HCT116 (cell line): ENCODE data around the gene PKN1. TPM values are rescaled to one million over a fixed set of nuclear protein-coding genes. Genes with fewer than 3 reads are reported as not detected.

ENCODE experiments used
- ATAC-seq: fragments of 200-7000 bp; cut with Tn5 transposase; 2 replicates; pipeline ENCODE4 v1.9.1; 2020; ENCODE audit warnings: mild to moderate bottlenecking, moderate library complexity
- BruUV-seq: library from RNA; stranded (reverse); fragments of 400-500 nt; replicated peaks from 2 replicates; lab custom pipeline; 2021; lab: Mats Ljungman, UMichigan
- CTCF ChIA-PET: fragments of 300-600 bp; sonication (Branson Sonifier 250); formaldehyde crosslinking; loops from one replicate; lab custom pipeline; 2021; ENCODE audit warnings: antibody characterized with exemption; lab: Charles Lee
- POLR2A ChIA-PET: fragments of 300-600, 350-600 bp; sonication (Branson Sonifier 250); formaldehyde crosslinking; loops from one replicate; lab custom pipeline; 2021; ENCODE audit warnings: antibody characterized with exemption; lab: Charles Lee
- RAD21 ChIA-PET, 2 experiments: fragments of 300-600 bp; sonication (Branson Sonifier 250); formaldehyde crosslinking; loops; one replicate each; lab custom pipeline; 2023; ENCODE audit warnings: low total read pairs in 2 of 2; ENCODE audit not compliant: uncharacterized antibody in 2 of 2, unreplicated experiment in 2 of 2, low non-redundant PET in 1 of 2; lab: Charles Lee
- DNase-seq: peaks from one replicate; pipeline ENCODE4 v3.0.0-alpha.2; 2010; ENCODE audit warnings: low read depth, low spot score
- H2AFZ ChIP-seq: fragments of 200-600 bp; shearing (Covaris generic), sonication (generic); 2 replicates; pipeline ENCODE4 v1.6.1; 2017; ENCODE audit warnings: low read depth, mixed run types, mixed read lengths, antibody characterized with exemption, low read length; ENCODE audit not compliant: poor library complexity, severe bottlenecking
- H3K27ac ChIP-seq: 2 replicates; pipeline ENCODE4 v1.5.1; 2012; ENCODE audit warnings: low read depth, low read length
- H3K27me3 ChIP-seq: fragments of 200-600 bp; sonication (generic); 2 replicates; pipeline ENCODE4 v1.6.1; 2016; ENCODE audit warnings: mixed run types, low read length, mixed read lengths; ENCODE audit not compliant: insufficient read depth
- H3K36me3 ChIP-seq, 2 experiments: fragments of 200-500 bp in 1 of 2; fragments of 200-600 bp in 1 of 2; sonication (Bioruptor generic) in 1 of 2; sonication (generic) in 1 of 2; 2 replicates each; pipeline versions ENCODE4 v1.5.1 to v1.6.1; 2014 to 2016; ENCODE audit warnings: low read length in 2 of 2, inconsistent platforms in 1 of 2, mixed read lengths in 1 of 2, mixed run types in 1 of 2; ENCODE audit not compliant: insufficient read depth in 2 of 2, control insufficient read depth in 1 of 2
- H3K4me1 ChIP-seq, 2 experiments: fragments of 200-600 bp in 1 of 2; sonication (generic) in 1 of 2; 2 replicates each; pipeline versions ENCODE4 v1.5.1 to v1.6.1; 2012 to 2017; ENCODE audit warnings: low read length in 2 of 2, inconsistent platforms in 1 of 2, mild to moderate bottlenecking in 1 of 2, mixed read lengths in 1 of 2, mixed run types in 1 of 2, moderate library complexity in 1 of 2; ENCODE audit not compliant: insufficient read depth in 2 of 2, control insufficient read depth in 1 of 2
- H3K4me2 ChIP-seq: fragments of 200-600 bp; sonication (generic); 2 replicates; pipeline ENCODE4 v1.6.1; 2017; ENCODE audit warnings: mixed run types, low read length, mixed read lengths
- H3K4me3 ChIP-seq, 2 experiments: fragments of 200-600 bp in 1 of 2; sonication (generic) in 1 of 2; replicated peaks in 1 of 2; 2 replicates each; pipeline ENCODE4 v1.5.1; 2011 to 2016; ENCODE audit warnings: low read length in 2 of 2, control low read depth in 1 of 2, low read depth in 1 of 2, mild to moderate bottlenecking in 1 of 2, mixed read lengths in 1 of 2, mixed run types in 1 of 2
- H3K79me2 ChIP-seq: fragments of 200-600 bp; sonication (generic); 2 replicates; pipeline ENCODE4 v1.6.1; 2017; ENCODE audit warnings: mild to moderate bottlenecking, mixed run types, low read length, moderate library complexity, mixed read lengths; ENCODE audit not compliant: insufficient read depth
- H3K9ac ChIP-seq: fragments of 200-600 bp; sonication (generic); 2 replicates; pipeline ENCODE4 v1.6.1; 2016; ENCODE audit warnings: low read length, mixed read lengths
- H3K9me2 ChIP-seq: fragments of 200-600 bp; sonication (generic), shearing (Covaris generic); 2 replicates; pipeline ENCODE4 v1.6.1; 2017; ENCODE audit warnings: mixed run types, mild to moderate bottlenecking, moderate library complexity; ENCODE audit not compliant: insufficient read depth
- H3K9me3 ChIP-seq, 2 experiments: fragments of 200-500 bp in 1 of 2; fragments of 200-600 bp in 1 of 2; sonication (Bioruptor generic) in 1 of 2; sonication (generic) in 1 of 2; 2 replicates each; pipeline ENCODE4 v1.6.1; 2014 to 2017; ENCODE audit warnings: low read length in 2 of 2, mixed read lengths in 2 of 2, inconsistent platforms in 1 of 2, low read depth in 1 of 2, mild to moderate bottlenecking in 1 of 2, mixed run types in 1 of 2, moderate library complexity in 1 of 2; ENCODE audit not compliant: control insufficient read depth in 1 of 2, insufficient read depth in 1 of 2
- H4K20me1 ChIP-seq: fragments of 200-600 bp; sonication (generic), shearing (Covaris generic); 2 replicates; pipeline ENCODE4 v1.6.1; 2017; ENCODE audit warnings: mixed run types, mild to moderate bottlenecking, moderate library complexity; ENCODE audit not compliant: insufficient read depth
- ATF3 ChIP-seq: IDR thresholded peaks from 2 replicates; pipeline ENCODE4 v1.6.1; 2012
- CEBPB ChIP-seq: IDR thresholded peaks from 2 replicates; pipeline ENCODE4 v1.6.1; 2012; ENCODE audit warnings: low read depth
- CTCF ChIP-seq, 3 experiments: fragments of 200-600 bp in 1 of 3; sonication (generic) in 1 of 3; IDR thresholded peaks in 2 of 3; conservative IDR thresholded peaks in 1 of 3; 2 replicates each; pipeline ENCODE4 v1.5.1; 2012 to 2017; ENCODE audit warnings: low read depth in 2 of 3, low read length in 2 of 3, antibody characterized with exemption in 1 of 3, borderline replicate concordance in 1 of 3, control low read depth in 1 of 3, mild to moderate bottlenecking in 1 of 3, mixed read lengths in 1 of 3, mixed run types in 1 of 3, moderate library complexity in 1 of 3; ENCODE audit not compliant: insufficient read depth in 1 of 3
- EGR1 ChIP-seq: IDR thresholded peaks from 2 replicates; pipeline ENCODE4 v1.6.1; 2012; ENCODE audit warnings: low read depth
- EZH2 ChIP-seq: fragments of 200-600 bp; sonication (generic); IDR thresholded peaks from 2 replicates; pipeline ENCODE4 v1.6.1; 2017; ENCODE audit warnings: antibody characterized with exemption, mixed run types
- EZH2phosphoT487 ChIP-seq: fragments of 200-600 bp; IDR thresholded peaks from 2 replicates; pipeline ENCODE4 v1.6.1; 2018; ENCODE audit warnings: antibody characterized with exemption, borderline replicate concordance
- FOSL1 ChIP-seq: IDR thresholded peaks from 2 replicates; pipeline ENCODE4 v1.6.1; 2012; ENCODE audit warnings: low read depth
- JUND ChIP-seq: IDR thresholded peaks from 2 replicates; pipeline ENCODE4 v1.6.1; 2012
- POLR2A ChIP-seq: IDR thresholded peaks from 2 replicates; pipeline ENCODE4 v1.7.0; 2011; ENCODE audit warnings: borderline replicate concordance; ENCODE audit not compliant: insufficient read depth, insufficient read length; ENCODE audit errors: extremely low read depth
- RAD21 ChIP-seq: IDR thresholded peaks from 2 replicates; pipeline ENCODE4 v1.6.1; 2012; ENCODE audit warnings: low read depth, mild to moderate bottlenecking
- SP1 ChIP-seq: IDR thresholded peaks from 2 replicates; pipeline ENCODE4 v1.6.1; 2012; ENCODE audit warnings: low read depth
- SRF ChIP-seq: IDR thresholded peaks from 2 replicates; pipeline ENCODE4 v1.6.1; 2012; ENCODE audit warnings: low read depth
- TCF7L2 ChIP-seq: IDR thresholded peaks from 2 replicates; pipeline ENCODE4 v1.7.0; 2011; ENCODE audit warnings: borderline replicate concordance, inconsistent platforms; ENCODE audit not compliant: insufficient read depth, insufficient read length; ENCODE audit errors: extremely low read depth
- YY1 ChIP-seq: IDR thresholded peaks from 2 replicates; pipeline ENCODE4 v1.6.1; 2011; ENCODE audit warnings: low read length, low read depth, moderate library complexity, mild to moderate bottlenecking; ENCODE audit not compliant: insufficient replicate concordance; ENCODE audit errors: extremely low read depth
- ZFX ChIP-seq: fragments of 450-650 bp; IDR thresholded peaks from 2 replicates; pipeline ENCODE4 v1.6.1; 2017
- ZNF274 ChIP-seq: fragments of 200-500 bp; sonication (Bioruptor generic); IDR thresholded peaks from 2 replicates; pipeline ENCODE4 v1.6.1; 2014; ENCODE audit warnings: mild to moderate bottlenecking, low read depth, low read length, inconsistent platforms
- intact Hi-C: fragments of 100-400 bp; cut with micrococcal nuclease; formaldehyde crosslinking; loops from 2 replicates; pipeline ENCODE4 v1.10.0; 2022
- total RNA-seq: library from RNA; stranded (reverse); gene quantifications from one replicate; pipeline ENCODE4 v1.2.1, GENCODE V29; 2021; ENCODE audit not compliant: unreplicated experiment

PKN1 gene
- total RNA-seq, 1 experiment from 2014 or later: 248 TPM

DNA sequence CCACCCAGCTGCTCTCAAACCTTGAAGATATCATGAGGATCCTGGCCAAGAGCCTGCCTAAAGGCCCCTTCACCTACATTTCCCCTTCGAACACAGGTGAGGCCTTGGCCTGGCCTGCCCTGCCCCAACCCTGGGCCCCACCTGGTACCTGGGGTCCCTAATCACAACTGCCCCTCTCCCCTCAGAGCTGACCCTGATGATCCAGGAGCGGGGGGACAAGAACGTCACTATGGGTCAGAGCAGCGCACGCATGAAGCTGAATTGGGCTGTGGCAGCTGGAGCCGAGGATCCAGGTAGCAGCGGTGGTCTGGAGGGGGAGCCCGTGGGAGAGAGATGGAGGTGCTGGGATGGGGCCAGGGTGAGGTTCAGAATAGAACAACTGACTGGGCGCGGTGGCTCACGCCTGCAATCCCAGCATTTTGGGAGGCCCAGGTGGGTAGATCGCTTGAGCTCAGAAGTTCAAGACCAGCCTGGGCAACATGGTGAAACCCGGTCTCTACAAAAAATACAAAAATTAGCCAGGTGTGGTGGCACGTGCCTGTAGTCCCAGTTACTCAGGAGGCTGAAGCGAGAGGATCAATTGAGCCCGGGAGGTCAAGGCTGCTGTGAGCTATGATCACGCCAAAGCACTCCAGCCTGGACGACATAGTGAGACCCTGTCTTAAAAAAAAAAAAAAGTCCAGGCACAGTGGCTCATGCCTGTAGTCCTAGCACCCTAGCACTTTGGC is 31.5 kb upstream of the PKN1 start:
- TF ChIP-seq CEBPB (no peak), ZNF274 (no peak), CTCF (IDR thresholded peaks at IDR 0.05 in 2 of 3, conservative IDR thresholded peaks at IDR 0.05 in 1 of 3; ENCODE audit: borderline replicate concordance in 1 of 3, insufficient read depth in 1 of 3, low read depth in 2 of 3, low read length in 2 of 3) (no peak), TCF7L2 (no peak), YY1 (no peak), JUND (no peak), EZH2phosphoT487 (no peak), SRF (no peak), ZFX (no peak), ATF3 (no peak), POLR2A (no peak), SP1 (no peak), RAD21 (no peak), EZH2 (no peak), FOSL1 (no peak), EGR1 (no peak)
- TF ChIP-seq, all 23 proteins: peak for 0
- peak overlapping the region; percentile 45 for H3K27ac ChIP-seq
- peaks cover 10 to 41% of the 10 kb centered on the region in 2 experiments for H3K36me3 ChIP-seq
- RAD21 ChIA-PET: interaction anchor here in 1 of 2 experiments (0.6 kb wide), 1 partner anchor 38 kb away, joined by 3 read pairs; no protein-coding TSS in a partner anchor
- no peaks in the 10 kb centered on the region for H4K20me1 ChIP-seq
- BruUV-seq: no TSS peak
- no peaks in the 10 kb centered on the region for H3K9me3 ChIP-seq
- H3K79me2 ChIP-seq: no peaks in the 10 kb centered on the region
- ATAC-seq: no peak
- peaks cover 9 to 34% of the 10 kb centered on the region in 2 experiments; a peak in 3 of 4 replicates for H3K4me1 ChIP-seq
- H3K27me3 ChIP-seq: no peaks in the 10 kb centered on the region
- no peak overlapping the region for H2AFZ ChIP-seq
- DNase-seq: no peak
- H3K4me3 ChIP-seq: no peak overlapping the region
- CTCF ChIA-PET: interaction anchor here (0.8 kb wide), 1 partner anchor 54 kb away, joined by 3 read pairs; no protein-coding TSS in a partner anchor
- peak overlapping the region; percentile 35; the same call in 1 of the 2 replicates for H3K9ac ChIP-seq
- H3K9me2 ChIP-seq: no peaks in the 10 kb centered on the region
- H3K4me2 ChIP-seq: peak overlapping the region; percentile 52
- POLR2A ChIA-PET: interaction anchor here (0.8 to 1.4 kb wide), 2 partner anchors 15 to 21 kb away, joined by 4 to 5 read pairs; partner anchors contain the start of gene ADGRE5
- intact Hi-C loops: no loop called here
